Suprapubic skin (tissue), 3 donors: Measurements from ENCODE around the gene DBH.

Experiments used
- CTCF ChIP-seq, 2 donors: fragments of 200-600 bp in 1 of 2; fragments of 450-650 bp in 1 of 2; sonication (generic) in 1 of 2; IDR thresholded peaks; one replicate each; pipeline ENCODE4 v1.5.1; 2016 to 2019; ENCODE audit warnings: antibody characterized with exemption in 2 of 2, mild to moderate bottlenecking in 1 of 2, moderate library complexity in 1 of 2
- POLR2A ChIP-seq, 2 donors: fragments of 450-650 bp; IDR thresholded peaks; one replicate each; pipeline ENCODE4 v1.6.1; 2017; ENCODE audit warnings: antibody characterized with exemption in 2 of 2, mild to moderate bottlenecking in 2 of 2, moderate library complexity in 2 of 2

- TF ChIP-seq POLR2A (IDR thresholded peaks at IDR 0.05), result no peak
- TF ChIP-seq CTCF (IDR thresholded peaks at IDR 0.05), result no peak
These were observed 58.5 kb downstream of the DBH start for GRCh38 chr9:133694686-133695085.
